ENCODE results near the gene IGFBP4.

GRCh38 chr17:40477796-40478195 lies 34.5 kb downstream of the IGFBP4 start:
- TF ChIP-seq CTCF (IDR thresholded peaks at IDR 0.05) (no peak), EZH2 (IDR thresholded peaks at IDR 0.05; ENCODE audit: borderline replicate concordance, insufficient read depth, low read depth, low read length, poor library complexity, severe bottlenecking) (no peak)
